Kidney glomerular epithelial cell (primary cell): ENCODE data around the gene COL23A1.

Source experiments
- DNase-seq: peaks from one replicate; lab custom pipeline; 2025; lab: John Stamatoyannopoulos, UW

The COL23A1 gene

DNA sequence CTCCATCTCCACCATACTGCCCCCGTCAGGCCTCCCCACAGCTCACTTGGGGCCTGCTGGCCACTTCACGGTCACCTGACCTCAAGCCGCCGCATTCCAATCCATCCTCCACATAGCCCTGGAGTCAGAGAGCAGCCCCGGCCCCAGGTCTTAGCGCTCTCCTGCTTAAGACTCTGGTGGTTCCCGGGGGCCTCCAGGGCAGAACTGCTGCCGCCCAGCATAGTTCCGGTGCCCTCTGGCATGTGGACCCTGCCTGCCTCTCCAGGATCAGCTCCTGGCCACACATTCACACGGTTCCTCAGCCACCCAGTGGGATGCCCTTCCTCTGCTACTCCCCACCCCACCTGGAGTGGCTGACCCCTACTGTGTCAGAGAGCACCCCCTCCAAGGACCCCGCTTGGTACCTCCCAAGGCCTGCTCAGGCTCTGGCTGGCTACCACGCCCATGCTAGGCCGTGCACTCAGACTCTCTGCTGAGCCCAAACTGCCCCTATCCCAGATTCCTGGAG, 366.3 kb downstream of the COL23A1 start:
- peak; percentile 9 for DNase-seq

- no peak for DNase-seq
Measured at GRCh38 chr5:178223196-178223773, 366.9 kb downstream of the COL23A1 start.

- no peak for DNase-seq
Measured at GRCh38 chr5:178222292-178222691, 367.9 kb downstream of the COL23A1 start.

DNA sequence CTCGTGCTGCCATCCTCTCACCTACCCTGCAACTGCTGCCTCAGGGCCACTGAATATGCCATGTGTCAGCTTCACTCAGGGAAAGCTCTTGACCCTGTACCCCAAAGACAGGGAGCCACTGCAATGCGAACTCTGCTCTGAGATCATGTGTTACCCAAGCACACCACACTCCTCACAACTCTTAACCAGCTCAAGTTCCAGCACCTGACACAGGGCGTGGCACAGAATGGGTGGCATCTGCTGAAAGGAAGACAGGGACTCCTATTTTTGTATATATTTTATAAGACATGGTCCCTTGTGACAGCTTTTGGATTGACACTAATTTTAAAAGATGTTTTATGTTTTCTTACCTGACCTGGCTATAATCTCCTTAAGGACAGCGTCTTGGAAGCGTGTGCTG, 368.3 kb downstream of the COL23A1 start:
- DNase-seq = no peak

DNA sequence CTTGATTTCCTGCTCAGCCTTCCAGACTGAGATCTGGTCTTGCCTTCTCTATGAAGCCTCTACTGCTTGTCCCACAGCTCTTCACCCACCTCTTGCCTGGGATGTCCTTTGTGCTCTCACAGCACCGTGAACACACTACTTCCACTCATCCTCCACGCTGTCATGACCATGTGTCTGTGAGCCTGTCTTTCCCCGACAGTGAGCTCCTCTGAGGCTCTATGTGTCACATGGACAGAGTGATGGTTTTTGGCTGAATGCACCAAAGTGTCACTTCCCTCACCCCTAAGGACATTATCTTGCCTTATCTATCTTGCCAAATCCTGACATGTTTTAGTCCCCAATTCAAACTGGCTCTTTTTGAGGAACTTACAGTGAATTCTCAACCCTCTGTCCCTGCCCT, 368.9 kb downstream of the COL23A1 start:
- no peak for DNase-seq

DNA sequence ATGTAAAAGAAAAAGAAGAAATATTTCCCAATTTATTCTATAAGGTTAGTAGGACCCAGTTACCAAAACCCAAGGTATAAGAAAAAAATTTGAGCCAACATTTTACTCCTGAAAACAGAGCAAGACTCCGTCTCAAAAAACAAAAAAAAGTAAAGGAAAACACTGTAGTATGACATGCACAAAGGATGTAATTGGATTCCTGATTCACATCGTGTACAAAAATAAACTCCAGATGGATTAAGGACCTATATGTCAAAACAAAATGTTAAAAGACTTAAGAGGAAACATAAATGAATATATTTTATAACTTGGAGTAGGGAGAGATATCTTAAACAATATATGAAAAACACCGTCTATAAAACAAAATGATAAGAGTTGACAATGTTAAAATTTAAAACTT, 371.4 kb downstream of the COL23A1 start:
- no peak for DNase-seq

GRCh38 chr5:178218237-178218776, 371.9 kb downstream of the COL23A1 start:
- DNase-seq = no peak

DNA sequence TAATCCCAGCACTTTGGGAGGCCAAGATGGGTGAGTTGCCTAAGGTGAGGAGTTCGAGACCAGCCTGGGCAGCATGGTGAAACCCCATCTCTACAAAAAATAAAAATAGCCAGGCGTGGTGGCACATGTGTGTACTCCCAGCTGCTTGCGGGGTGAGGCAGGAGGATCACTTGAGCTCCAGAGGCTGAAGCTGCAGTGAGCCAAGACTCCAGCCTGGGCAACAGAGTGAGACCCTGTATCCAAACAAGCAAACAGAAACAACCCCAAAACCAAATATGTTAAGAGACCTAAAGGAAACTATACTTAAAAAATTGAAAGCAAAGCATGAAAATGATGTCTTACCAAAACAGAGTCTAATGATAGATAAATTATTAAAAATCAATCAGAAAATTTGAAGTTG, 373.4 kb downstream of the COL23A1 start:
- DNase-seq = no peak

GRCh38 chr5:178216088-178216534, 374.1 kb downstream of the COL23A1 start:
- DNase-seq = no peak

GRCh38 chr5:178215280-178216002, 374.8 kb downstream of the COL23A1 start:
- DNase-seq = no peak

GRCh38 chr5:178214160-178214803, 375.9 kb downstream of the COL23A1 start:
- DNase-seq = no peak

GRCh38 chr5:178213748-178214151, 376.4 kb downstream of the COL23A1 start:
- DNase-seq = no peak

DNA sequence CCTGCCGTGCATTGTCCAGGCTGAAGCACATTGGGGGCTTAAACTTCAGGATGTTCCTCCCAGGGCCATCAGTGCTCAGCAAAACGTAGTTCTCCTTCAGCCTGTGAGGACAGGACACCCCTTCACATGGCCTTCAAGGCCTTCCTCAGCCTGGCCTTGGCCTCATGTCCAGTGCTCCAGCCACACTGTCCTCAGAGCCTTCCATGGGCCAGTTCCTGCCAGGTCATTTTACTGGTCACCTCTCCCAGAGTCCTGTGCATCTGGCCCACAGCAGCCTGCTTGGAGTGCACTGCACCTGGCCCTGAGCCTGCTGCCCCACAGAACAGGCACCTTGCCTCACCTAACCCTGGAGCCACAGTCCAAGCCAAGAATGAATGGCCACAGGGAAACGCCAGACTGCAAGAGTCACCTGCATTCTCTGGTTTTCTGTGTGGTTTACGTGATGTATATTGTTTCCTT, 377.2 kb downstream of the COL23A1 start:
- DNase-seq = no peak

DNA sequence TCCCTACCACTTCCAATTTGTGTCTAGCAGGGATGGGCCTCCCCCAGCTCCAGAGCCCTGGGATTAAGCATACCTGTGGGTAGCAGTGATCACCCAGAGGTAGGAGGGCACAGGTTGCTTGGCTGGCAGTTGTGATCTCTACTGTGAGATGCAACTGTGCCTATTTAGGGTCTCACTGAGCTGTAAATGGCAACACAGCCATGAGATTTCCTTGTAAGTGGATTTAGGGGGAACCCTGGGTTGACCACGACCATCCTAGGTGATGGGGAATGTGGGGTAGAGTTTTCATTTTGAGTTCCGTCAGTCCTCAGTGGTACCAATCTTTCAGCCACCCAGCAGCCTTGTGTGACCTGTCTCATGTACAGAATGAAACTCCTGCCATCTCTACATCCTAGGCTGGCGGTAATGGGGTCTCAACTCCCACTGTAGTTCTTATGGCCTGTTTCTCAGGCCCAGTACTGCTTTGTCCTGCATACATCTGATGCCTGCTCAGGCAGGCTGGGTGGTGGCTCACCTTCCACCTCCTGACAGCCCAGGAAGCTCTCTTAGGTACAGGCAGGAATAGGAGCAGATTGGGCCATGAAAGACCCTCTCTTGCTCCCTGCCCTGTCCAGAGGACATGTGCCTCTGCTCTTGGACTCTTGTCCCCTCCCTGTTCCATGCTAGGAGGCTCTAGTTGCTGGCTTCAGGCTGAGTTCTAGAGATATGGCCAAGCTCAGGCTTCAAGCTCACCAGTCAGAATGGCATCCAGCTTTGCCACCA, 377.8 kb downstream of the COL23A1 start:
- DNase-seq = no peak

- no peak for DNase-seq
Measured at GRCh38 chr5:178211095-178212048, 378.8 kb downstream of the COL23A1 start.

DNA sequence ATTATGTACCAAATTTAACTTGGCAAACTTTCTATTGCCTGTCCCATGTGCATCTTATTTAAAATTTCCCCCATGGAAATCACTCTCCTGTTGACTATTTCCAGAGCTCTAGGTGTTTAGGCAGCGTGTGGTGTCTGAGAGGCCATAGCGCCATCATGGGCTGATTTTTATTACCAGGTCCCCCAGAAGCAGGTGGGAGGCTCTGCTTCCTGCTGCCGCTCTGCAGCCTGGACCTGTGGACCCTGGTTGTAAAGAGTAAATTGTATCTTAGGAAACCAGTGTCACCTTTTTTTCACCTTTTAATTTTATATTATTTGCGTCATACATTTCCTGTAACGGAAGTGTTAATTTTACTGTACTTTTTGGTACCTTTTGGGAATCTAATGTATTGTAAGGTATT, 379.5 kb downstream of the COL23A1 start:
- DNase-seq = no peak

DNA sequence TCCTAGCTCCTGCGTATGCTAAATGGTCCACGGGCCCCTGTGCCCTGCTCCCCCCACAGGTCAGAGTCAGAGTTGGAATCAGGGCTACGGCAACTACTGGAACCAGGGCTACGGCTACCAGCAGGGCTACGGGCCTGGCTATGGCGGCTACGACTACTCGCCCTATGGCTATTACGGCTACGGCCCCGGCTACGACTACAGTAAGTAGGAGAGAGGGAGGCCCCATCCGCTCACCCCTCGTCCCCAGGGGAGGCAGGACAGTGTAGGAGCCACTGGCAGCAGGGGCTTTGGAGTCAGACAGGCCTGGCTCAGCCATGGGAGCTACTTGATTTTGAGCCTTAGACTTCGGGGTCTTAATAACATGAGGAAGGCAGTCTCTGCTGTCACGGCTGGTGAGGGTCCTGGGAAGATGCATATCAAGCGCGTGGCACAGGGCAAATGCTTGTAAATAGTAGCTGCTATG, 380.1 kb downstream of the COL23A1 start:
- DNase-seq = no peak

- no peak for DNase-seq
Measured at GRCh38 chr5:178209334-178210072, 380.7 kb downstream of the COL23A1 start.

- DNase-seq = no peak
Measured at GRCh38 chr5:178208540-178209227, 381.5 kb downstream of the COL23A1 start.
